ENCODE data around the gene BRINP3.

- TF ChIP-seq EZH2 (IDR thresholded peaks at IDR 0.05; ENCODE audit: borderline replicate concordance, insufficient read depth, low read length, poor library complexity, severe bottlenecking), result no peak
- no peak for TF ChIP-seq EP300 (conservative IDR thresholded peaks at IDR 0.05; ENCODE audit: poor library complexity, severe bottlenecking)
- no peak for TF ChIP-seq CTCF (IDR thresholded peaks at IDR 0.05; ENCODE audit: poor library complexity, severe bottlenecking)
These were observed 33.2 kb downstream of the BRINP3 start for GRCh38 chr1:190444464-190444863.
